MM.1S (cell line): ENCODE data around the gene FHL1.

Experiments used
- DNase-seq: peaks from one replicate; pipeline ENCODE4 v3.0.0-alpha.2; 2015
- H2AFZ ChIP-seq: fragments of 300-600 bp; sonication (generic); 2 replicates; pipeline ENCODE4 v1.6.0; 2016; ENCODE audit warnings: antibody characterized with exemption, low read length
- H3F3A ChIP-seq: fragments of 300-600 bp; sonication (generic); 2 replicates; pipeline ENCODE4 v1.6.1; 2016; ENCODE audit warnings: mild to moderate bottlenecking, antibody characterized with exemption, low read length, moderate library complexity, mixed read lengths; ENCODE audit not compliant: insufficient read depth
- H3K27ac ChIP-seq: fragments of 300-600 bp; sonication (generic); 2 replicates; pipeline ENCODE4 v1.5.1; 2016; ENCODE audit warnings: mild to moderate bottlenecking, low read length
- H3K27me3 ChIP-seq: fragments of 300-600 bp; sonication (generic); replicated peaks from 2 replicates; pipeline ENCODE4 v1.6.0; 2016; ENCODE audit warnings: low read length; ENCODE audit not compliant: insufficient read depth
- H3K36me3 ChIP-seq: fragments of 300-600 bp; sonication (generic); replicated peaks from 2 replicates; pipeline ENCODE4 v1.6.1; 2016; ENCODE audit warnings: mild to moderate bottlenecking, low read length, mixed read lengths; ENCODE audit not compliant: insufficient read depth
- H3K4me1 ChIP-seq: fragments of 300-600 bp; sonication (generic); 2 replicates; pipeline ENCODE4 v1.6.1; 2016; ENCODE audit warnings: low read length, mixed read lengths
- H3K4me2 ChIP-seq: fragments of 300-600 bp; sonication (generic); 2 replicates; pipeline ENCODE4 v1.6.0; 2016; ENCODE audit warnings: low read depth, low read length
- H3K4me3 ChIP-seq: fragments of 300-600 bp; sonication (generic); 2 replicates; pipeline ENCODE4 v1.5.1; 2016; ENCODE audit warnings: low read length, mixed read lengths
- H3K79me2 ChIP-seq: fragments of 300-600 bp; sonication (generic); 2 replicates; pipeline ENCODE4 v1.6.1; 2016; ENCODE audit warnings: mixed run types, low read length, mixed read lengths
- H3K9ac ChIP-seq: fragments of 300-600 bp; sonication (generic); 2 replicates; pipeline ENCODE4 v1.6.1; 2016; ENCODE audit warnings: low read length, mixed read lengths
- H3K9me2 ChIP-seq: fragments of 300-600 bp; sonication (generic); replicated peaks from 2 replicates; pipeline ENCODE4 v1.6.1; 2016; ENCODE audit warnings: mild to moderate bottlenecking, low read length, mixed read lengths; ENCODE audit not compliant: insufficient read depth
- H3K9me3 ChIP-seq: fragments of 300-600 bp; sonication (generic); replicated peaks from 2 replicates; pipeline ENCODE4 v1.6.1; 2016; ENCODE audit warnings: mild to moderate bottlenecking, low read length, mixed read lengths; ENCODE audit not compliant: insufficient read depth
- H4K20me1 ChIP-seq: fragments of 300-600 bp; sonication (generic); 2 replicates; pipeline ENCODE4 v1.6.1; 2016; ENCODE audit warnings: mild to moderate bottlenecking, low read length, moderate library complexity, mixed read lengths; ENCODE audit not compliant: insufficient read depth
- EZH2 ChIP-seq: fragments of 300-600 bp; sonication (generic); optimal IDR thresholded peaks from 2 replicates; pipeline ENCODE3; 2017; ENCODE audit warnings: low read depth, mild to moderate bottlenecking, antibody characterized with exemption, low read length, mixed read lengths
- EZH2phosphoT487 ChIP-seq: fragments of 300-600 bp; sonication (generic); IDR thresholded peaks from 2 replicates; pipeline ENCODE4 v1.6.1; 2018; ENCODE audit warnings: antibody characterized with exemption, low read length
- TF ChIP-seq, protein P1 (sequence below): fragments of 300-600 bp; sonication (generic); IDR thresholded peaks from 2 replicates; pipeline ENCODE4 v1.5.1; 2016; ENCODE audit warnings: antibody characterized with exemption, low read length, mixed read lengths

FHL1 gene

DNA sequence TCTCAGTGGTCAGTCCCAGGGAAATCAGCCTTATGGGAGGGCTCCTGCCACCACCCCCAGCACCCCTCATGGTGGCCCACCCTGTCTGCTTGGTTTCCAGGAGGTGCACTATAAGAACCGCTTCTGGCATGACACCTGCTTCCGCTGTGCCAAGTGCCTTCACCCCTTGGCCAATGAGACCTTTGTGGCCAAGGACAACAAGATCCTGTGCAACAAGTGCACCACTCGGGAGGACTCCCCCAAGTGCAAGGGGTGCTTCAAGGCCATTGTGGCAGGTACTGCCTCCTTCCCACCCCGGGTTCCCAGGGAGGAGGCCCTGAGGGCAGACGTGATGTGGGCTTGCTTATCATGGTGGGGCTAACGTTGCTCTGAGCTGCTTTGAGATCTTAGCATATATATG lies 59.6 kb downstream of the FHL1 start:
- peaks cover 5% of the 10 kb centered on the region; the same call in 1 of the 2 replicates for H3K79me2 ChIP-seq
- H3K9ac ChIP-seq, result no peak overlapping the region
- DNase-seq, result no peak
- TF ChIP-seq EZH2phosphoT487 (no peak), EZH2 (no peak)
- TF ChIP-seq, protein P1, sequence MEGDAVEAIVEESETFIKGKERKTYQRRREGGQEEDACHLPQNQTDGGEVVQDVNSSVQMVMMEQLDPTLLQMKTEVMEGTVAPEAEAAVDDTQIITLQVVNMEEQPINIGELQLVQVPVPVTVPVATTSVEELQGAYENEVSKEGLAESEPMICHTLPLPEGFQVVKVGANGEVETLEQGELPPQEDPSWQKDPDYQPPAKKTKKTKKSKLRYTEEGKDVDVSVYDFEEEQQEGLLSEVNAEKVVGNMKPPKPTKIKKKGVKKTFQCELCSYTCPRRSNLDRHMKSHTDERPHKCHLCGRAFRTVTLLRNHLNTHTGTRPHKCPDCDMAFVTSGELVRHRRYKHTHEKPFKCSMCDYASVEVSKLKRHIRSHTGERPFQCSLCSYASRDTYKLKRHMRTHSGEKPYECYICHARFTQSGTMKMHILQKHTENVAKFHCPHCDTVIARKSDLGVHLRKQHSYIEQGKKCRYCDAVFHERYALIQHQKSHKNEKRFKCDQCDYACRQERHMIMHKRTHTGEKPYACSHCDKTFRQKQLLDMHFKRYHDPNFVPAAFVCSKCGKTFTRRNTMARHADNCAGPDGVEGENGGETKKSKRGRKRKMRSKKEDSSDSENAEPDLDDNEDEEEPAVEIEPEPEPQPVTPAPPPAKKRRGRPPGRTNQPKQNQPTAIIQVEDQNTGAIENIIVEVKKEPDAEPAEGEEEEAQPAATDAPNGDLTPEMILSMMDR, result no peak
- no peaks in the 10 kb centered on the region for H3K36me3 ChIP-seq
- H3K4me1 ChIP-seq, result peaks cover 15% of the 10 kb centered on the region
- H3K4me3 ChIP-seq, result no peak overlapping the region
- no peak overlapping the region for H3K27ac ChIP-seq
- H3K4me2 ChIP-seq, result no peak overlapping the region
- no peaks in the 10 kb centered on the region for H3K27me3 ChIP-seq
- H2AFZ ChIP-seq, result no peak overlapping the region
- no peaks in the 10 kb centered on the region for H3K9me3 ChIP-seq
- no peaks in the 10 kb centered on the region for H3K9me2 ChIP-seq
- H4K20me1 ChIP-seq, result no peaks in the 10 kb centered on the region
- no peaks in the 10 kb centered on the region for H3F3A ChIP-seq

DNA sequence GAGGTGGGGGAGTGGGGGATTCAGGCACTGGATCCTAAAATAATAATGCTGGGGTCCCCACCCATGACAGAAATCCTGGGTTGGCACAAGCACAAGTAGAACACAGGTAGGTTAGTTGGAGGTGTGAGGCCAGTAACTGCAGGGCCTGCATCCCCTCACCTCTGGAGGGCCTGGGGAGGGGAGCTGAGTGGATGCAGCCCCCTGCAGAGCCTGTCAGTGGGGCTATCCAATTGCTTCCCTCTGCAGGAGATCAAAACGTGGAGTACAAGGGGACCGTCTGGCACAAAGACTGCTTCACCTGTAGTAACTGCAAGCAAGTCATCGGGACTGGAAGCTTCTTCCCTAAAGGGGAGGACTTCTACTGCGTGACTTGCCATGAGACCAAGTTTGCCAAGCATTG lies 60.2 kb downstream of the FHL1 start:
- H3K4me3 ChIP-seq, result no peak overlapping the region
- H3K27ac ChIP-seq, result no peak overlapping the region
- H3K9ac ChIP-seq, result no peak overlapping the region
- no peaks in the 10 kb centered on the region for H3K9me2 ChIP-seq
- no peaks in the 10 kb centered on the region for H3F3A ChIP-seq
- peaks cover 15% of the 10 kb centered on the region for H3K4me1 ChIP-seq
- no peak overlapping the region for H2AFZ ChIP-seq
- no peaks in the 10 kb centered on the region for H4K20me1 ChIP-seq
- no peaks in the 10 kb centered on the region for H3K27me3 ChIP-seq
- no peak overlapping the region for H3K4me2 ChIP-seq
- TF ChIP-seq, protein P1, result no peak
- no peak for TF ChIP-seq EZH2
- TF ChIP-seq EZH2phosphoT487, result no peak
- peaks cover 5% of the 10 kb centered on the region; the same call in 1 of the 2 replicates for H3K79me2 ChIP-seq
- DNase-seq, result no peak
- no peaks in the 10 kb centered on the region for H3K36me3 ChIP-seq
- H3K9me3 ChIP-seq, result no peaks in the 10 kb centered on the region

DNA sequence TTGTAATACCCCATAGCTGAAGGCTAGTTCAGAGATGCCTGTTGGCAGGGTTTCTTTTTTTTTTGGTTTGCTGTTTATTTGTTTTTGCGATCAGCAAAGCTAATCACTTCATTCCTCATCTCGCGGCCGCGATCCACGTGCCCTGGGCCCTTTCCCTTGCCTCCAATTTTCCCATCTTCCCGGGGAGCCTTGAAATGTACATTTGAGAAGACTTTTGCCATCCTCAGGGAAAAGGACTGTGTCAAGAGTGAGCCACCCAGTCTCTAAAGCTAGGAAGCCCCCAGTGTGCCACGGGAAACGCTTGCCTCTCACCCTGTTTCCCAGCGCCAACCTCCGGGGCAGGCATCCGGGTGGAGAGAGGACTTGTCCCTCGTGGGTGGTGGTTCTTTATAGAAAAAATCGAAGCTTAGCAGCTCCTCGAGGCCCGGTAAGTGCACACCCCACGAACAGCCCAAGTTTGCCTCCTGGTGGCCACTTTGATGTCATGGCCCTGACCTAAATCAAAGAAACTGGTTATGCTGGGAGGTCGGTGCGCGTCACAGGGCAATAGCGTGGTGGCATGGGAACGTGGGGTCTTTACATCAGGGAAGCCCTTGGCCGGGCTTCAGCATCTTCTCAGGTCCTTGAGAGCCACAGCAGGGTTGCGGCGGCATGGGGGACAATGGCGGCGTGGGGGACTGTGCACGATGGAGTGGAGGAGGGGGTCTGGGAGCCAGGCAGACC lies 61.8 kb downstream of the FHL1 start:
- 0 out of 2 replicates have a peak overlapping the region, but pooled peaks have one; percentile 63 for H2AFZ ChIP-seq
- H3K9me2 ChIP-seq, result no peaks in the 10 kb centered on the region
- DNase-seq, result peak; percentile 38
- peaks cover 5% of the 10 kb centered on the region; the same call in 1 of the 2 replicates for H3K79me2 ChIP-seq
- no peak overlapping the region for H3K4me3 ChIP-seq
- no peak overlapping the region for H3K9ac ChIP-seq
- H3K36me3 ChIP-seq, result no peaks in the 10 kb centered on the region
- no peaks in the 10 kb centered on the region; the same call in 1 of the 2 replicates for H3K4me1 ChIP-seq
- no peaks in the 10 kb centered on the region for H3K27me3 ChIP-seq
- no peaks in the 10 kb centered on the region for H3F3A ChIP-seq
- H3K27ac ChIP-seq, result no peak overlapping the region
- no peak overlapping the region for H3K4me2 ChIP-seq
- H4K20me1 ChIP-seq, result no peaks in the 10 kb centered on the region
- no peak for TF ChIP-seq EZH2
- TF ChIP-seq, protein P1, result peak; percentile 53
- H3K9me3 ChIP-seq, result no peaks in the 10 kb centered on the region
